ENCODE data around the gene NGLY1.

DNA sequence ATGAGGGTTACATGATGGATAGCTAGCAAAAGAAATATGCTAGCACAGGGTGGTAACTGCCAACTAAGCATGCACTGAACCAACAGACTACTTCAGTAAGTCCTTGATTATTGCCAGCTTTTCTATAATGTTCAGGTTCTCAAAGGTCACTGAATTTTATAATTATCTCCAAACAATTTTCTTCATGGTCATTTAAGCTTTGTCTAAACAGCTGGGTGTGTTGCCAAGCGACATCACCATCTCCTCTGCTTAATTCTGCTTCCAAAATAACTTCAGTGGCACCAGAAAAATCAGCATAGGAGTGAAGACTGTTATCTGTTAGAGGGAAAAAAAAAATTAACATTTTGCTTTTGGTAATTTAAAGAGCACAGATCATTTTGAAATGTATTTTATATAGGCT lies 63.9 kb downstream of the NGLY1 start:
- TF ChIP-seq, protein P1, sequence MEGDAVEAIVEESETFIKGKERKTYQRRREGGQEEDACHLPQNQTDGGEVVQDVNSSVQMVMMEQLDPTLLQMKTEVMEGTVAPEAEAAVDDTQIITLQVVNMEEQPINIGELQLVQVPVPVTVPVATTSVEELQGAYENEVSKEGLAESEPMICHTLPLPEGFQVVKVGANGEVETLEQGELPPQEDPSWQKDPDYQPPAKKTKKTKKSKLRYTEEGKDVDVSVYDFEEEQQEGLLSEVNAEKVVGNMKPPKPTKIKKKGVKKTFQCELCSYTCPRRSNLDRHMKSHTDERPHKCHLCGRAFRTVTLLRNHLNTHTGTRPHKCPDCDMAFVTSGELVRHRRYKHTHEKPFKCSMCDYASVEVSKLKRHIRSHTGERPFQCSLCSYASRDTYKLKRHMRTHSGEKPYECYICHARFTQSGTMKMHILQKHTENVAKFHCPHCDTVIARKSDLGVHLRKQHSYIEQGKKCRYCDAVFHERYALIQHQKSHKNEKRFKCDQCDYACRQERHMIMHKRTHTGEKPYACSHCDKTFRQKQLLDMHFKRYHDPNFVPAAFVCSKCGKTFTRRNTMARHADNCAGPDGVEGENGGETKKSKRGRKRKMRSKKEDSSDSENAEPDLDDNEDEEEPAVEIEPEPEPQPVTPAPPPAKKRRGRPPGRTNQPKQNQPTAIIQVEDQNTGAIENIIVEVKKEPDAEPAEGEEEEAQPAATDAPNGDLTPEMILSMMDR (conservative IDR thresholded peaks at IDR 0.05; ENCODE audit: low read depth, low read length): no peak
- TF ChIP-seq MAZ (IDR thresholded peaks at IDR 0.05; ENCODE audit: borderline replicate concordance, low read depth, low read length) (no peak), BHLHE40 (IDR thresholded peaks at IDR 0.05; ENCODE audit: low read depth, low read length) (no peak), SMC3 (IDR thresholded peaks at IDR 0.05; ENCODE audit: low read depth, low read length) (no peak)
- TF ChIP-seq, protein P2, sequence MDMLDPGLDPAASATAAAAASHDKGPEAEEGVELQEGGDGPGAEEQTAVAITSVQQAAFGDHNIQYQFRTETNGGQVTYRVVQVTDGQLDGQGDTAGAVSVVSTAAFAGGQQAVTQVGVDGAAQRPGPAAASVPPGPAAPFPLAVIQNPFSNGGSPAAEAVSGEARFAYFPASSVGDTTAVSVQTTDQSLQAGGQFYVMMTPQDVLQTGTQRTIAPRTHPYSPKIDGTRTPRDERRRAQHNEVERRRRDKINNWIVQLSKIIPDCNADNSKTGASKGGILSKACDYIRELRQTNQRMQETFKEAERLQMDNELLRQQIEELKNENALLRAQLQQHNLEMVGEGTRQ (IDR thresholded peaks at IDR 0.05; ENCODE audit: low read depth, low read length): no peak
